ENCODE results near the gene DIAPH3. TPM values are rescaled to one million over a fixed set of nuclear protein-coding genes. Genes with fewer than 3 reads are reported as not detected.

The DIAPH3 gene
- total RNA-seq, 2 donors from 2014 or later: 7.1 to 8.0 TPM

DNA sequence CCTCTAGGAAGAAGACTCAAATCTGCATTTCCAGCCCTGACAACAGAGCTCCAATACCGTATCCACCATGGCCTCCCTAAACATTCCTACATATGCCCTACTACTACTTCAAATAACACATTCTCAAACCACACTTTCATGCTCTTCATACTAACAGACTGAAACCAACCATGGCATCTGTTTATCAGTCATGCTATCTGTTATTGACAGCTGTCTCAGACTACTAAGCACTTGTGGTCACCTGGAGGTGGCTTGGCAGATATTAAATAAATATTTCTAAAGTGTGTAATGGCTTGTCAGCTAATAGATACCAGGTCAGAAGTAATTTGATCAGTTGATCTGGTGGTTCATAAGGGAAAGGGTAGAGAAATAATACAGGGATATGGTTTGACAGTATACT lies 489.1 kb downstream of the DIAPH3 start:
- no peak overlapping the region for H3K27ac ChIP-seq
- no peaks in the 10 kb centered on the region for H3K36me3 ChIP-seq
- no peak overlapping the region for H3K4me3 ChIP-seq
- no peaks in the 10 kb centered on the region for H3K27me3 ChIP-seq (replicated peaks; ENCODE audit: insufficient read depth)
- no peak for DNase-seq (ENCODE audit: low spot score)
- H3K4me1 ChIP-seq (ENCODE audit: control insufficient read depth in 1 of 2, low read depth in 2 of 2): no peaks in the 10 kb centered on the region
- H3K9me3 ChIP-seq: no peaks in the 10 kb centered on the region
- TF ChIP-seq, protein P1, sequence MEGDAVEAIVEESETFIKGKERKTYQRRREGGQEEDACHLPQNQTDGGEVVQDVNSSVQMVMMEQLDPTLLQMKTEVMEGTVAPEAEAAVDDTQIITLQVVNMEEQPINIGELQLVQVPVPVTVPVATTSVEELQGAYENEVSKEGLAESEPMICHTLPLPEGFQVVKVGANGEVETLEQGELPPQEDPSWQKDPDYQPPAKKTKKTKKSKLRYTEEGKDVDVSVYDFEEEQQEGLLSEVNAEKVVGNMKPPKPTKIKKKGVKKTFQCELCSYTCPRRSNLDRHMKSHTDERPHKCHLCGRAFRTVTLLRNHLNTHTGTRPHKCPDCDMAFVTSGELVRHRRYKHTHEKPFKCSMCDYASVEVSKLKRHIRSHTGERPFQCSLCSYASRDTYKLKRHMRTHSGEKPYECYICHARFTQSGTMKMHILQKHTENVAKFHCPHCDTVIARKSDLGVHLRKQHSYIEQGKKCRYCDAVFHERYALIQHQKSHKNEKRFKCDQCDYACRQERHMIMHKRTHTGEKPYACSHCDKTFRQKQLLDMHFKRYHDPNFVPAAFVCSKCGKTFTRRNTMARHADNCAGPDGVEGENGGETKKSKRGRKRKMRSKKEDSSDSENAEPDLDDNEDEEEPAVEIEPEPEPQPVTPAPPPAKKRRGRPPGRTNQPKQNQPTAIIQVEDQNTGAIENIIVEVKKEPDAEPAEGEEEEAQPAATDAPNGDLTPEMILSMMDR (IDR thresholded peaks at IDR 0.05): no peak
- no peak for ATAC-seq (ENCODE audit: insufficient number of reproducible peaks, low FRiP score, low read depth)

DNA sequence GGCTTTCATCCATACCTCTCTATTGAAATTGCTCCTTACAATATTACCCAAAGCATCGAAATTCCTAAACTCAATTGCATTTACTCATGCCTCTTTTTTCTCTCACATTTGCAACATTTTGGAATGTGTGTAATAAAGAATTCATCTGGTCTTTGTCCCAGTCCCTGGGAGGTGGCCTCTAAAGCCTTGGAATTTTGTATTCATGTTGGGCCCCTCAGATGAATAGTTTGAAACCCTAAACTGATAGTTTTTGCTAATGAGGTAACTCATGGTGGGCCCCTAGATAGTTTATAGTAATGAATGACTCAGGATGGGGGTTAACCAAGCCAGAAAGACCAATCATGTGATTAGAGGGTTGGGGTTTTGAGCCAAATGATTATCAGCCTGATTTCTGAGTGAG lies 490.4 kb downstream of the DIAPH3 start:
- ATAC-seq (ENCODE audit: insufficient number of reproducible peaks, low FRiP score, low read depth) (no peak), DNase-seq (ENCODE audit: low spot score) (no peak)
- Histone ChIP-seq H3K4me3 (no peak overlapping the region), H3K9me3 (no peaks in the 10 kb centered on the region), H3K36me3 (no peaks in the 10 kb centered on the region), H3K4me1 (ENCODE audit: control insufficient read depth in 1 of 2, low read depth in 2 of 2) (no peaks in the 10 kb centered on the region), H3K27me3 (replicated peaks; ENCODE audit: insufficient read depth) (no peaks in the 10 kb centered on the region), H3K27ac (no peak overlapping the region)
- TF ChIP-seq, protein P1 (IDR thresholded peaks at IDR 0.05): no peak

DNA sequence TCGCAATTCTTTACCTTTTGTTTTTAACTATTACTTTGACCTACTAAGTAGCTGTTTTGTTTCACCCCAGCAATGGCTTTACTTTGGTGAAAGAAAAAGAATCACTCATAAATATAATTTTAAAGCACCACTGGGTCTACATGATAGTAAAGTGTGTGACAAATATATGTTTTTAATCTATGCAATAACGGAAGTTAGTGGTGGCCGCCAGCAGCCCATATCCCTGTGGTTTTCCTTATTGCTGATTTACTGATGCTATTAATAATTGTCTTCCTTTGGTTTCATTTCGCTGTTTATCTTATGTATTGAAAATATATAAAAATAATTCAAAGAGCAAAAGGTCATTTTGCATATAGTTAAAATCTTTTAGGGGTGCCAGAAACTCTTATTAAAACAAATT lies 491.3 kb downstream of the DIAPH3 start:
- no peak for ATAC-seq (ENCODE audit: insufficient number of reproducible peaks, low FRiP score, low read depth)
- no peak for DNase-seq (ENCODE audit: low spot score)
- H3K4me1 ChIP-seq (ENCODE audit: control insufficient read depth in 1 of 2, low read depth in 2 of 2): no peaks in the 10 kb centered on the region
- H3K9me3 ChIP-seq: no peaks in the 10 kb centered on the region
- no peak overlapping the region for H3K27ac ChIP-seq
- no peaks in the 10 kb centered on the region for H3K36me3 ChIP-seq
- TF ChIP-seq, protein P1 (IDR thresholded peaks at IDR 0.05): no peak
- H3K27me3 ChIP-seq (replicated peaks; ENCODE audit: insufficient read depth): no peaks in the 10 kb centered on the region
- no peak overlapping the region for H3K4me3 ChIP-seq

DNA sequence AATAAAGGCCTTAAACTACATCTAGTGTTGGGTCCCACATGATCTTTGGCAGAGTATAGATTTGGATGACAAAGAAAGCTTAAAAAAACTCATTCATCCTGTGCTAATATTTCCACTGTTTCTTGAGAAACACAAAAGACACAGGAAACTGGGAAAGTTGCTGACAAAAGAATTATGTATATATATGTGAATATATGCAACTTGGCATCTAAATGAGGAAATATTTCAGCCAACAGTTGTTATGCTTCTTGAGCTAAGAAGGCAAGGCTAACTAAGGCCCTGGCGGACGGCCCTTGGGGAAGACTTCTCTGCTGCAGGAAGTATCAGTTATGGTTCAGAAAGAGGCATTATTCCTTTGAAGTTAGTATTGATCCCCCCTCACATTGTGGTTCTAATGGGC lies 491.8 kb downstream of the DIAPH3 start:
- H3K27me3 ChIP-seq (replicated peaks; ENCODE audit: insufficient read depth): no peaks in the 10 kb centered on the region
- H3K4me3 ChIP-seq: no peak overlapping the region
- TF ChIP-seq, protein P1 (IDR thresholded peaks at IDR 0.05): no peak
- H3K9me3 ChIP-seq: no peaks in the 10 kb centered on the region
- no peak overlapping the region for H3K27ac ChIP-seq
- H3K4me1 ChIP-seq (ENCODE audit: control insufficient read depth in 1 of 2, low read depth in 2 of 2): no peaks in the 10 kb centered on the region
- DNase-seq (ENCODE audit: low spot score) (no peak), ATAC-seq (ENCODE audit: insufficient number of reproducible peaks, low FRiP score, low read depth) (no peak)
- H3K36me3 ChIP-seq: no peaks in the 10 kb centered on the region

DNA sequence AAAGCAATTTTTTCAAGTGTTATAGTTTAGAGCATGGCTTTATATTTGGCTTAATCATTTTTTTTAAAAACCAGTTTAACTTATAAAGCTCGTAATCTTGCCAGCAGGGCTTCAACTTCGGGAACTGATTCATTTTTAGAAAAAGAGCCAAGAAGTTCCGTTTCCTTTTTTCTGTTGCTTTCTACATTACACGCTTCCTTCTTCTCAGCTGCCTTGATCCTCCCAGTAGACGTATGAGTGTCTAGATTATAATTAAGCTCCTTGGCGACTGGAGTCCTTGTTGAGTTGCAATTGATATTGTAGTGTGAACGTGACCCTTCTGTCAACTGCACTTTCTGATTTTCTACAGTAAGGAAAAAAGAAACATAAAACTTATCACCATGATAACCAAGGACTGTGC lies 497.2 kb downstream of the DIAPH3 start:
- H3K36me3 ChIP-seq: no peaks in the 10 kb centered on the region

More for the DNA sequence above, 497.2 kb downstream of the DIAPH3 start:
- TF ChIP-seq, protein P1 (IDR thresholded peaks at IDR 0.05): no peak
- no peak overlapping the region for H3K27ac ChIP-seq
- H3K4me3 ChIP-seq: no peak overlapping the region
- ATAC-seq (ENCODE audit: insufficient number of reproducible peaks, low FRiP score, low read depth): no peak
- no peaks in the 10 kb centered on the region for H3K4me1 ChIP-seq (ENCODE audit: control insufficient read depth in 1 of 2, low read depth in 2 of 2)
- no peaks in the 10 kb centered on the region for H3K9me3 ChIP-seq
- DNase-seq (ENCODE audit: low spot score): no peak
- no peaks in the 10 kb centered on the region for H3K27me3 ChIP-seq (replicated peaks; ENCODE audit: insufficient read depth)

Data from thoracic aorta (tissue), 2 donors.